ENCODE measurements around the gene GATAD2A.

- TF ChIP-seq, protein P1, sequence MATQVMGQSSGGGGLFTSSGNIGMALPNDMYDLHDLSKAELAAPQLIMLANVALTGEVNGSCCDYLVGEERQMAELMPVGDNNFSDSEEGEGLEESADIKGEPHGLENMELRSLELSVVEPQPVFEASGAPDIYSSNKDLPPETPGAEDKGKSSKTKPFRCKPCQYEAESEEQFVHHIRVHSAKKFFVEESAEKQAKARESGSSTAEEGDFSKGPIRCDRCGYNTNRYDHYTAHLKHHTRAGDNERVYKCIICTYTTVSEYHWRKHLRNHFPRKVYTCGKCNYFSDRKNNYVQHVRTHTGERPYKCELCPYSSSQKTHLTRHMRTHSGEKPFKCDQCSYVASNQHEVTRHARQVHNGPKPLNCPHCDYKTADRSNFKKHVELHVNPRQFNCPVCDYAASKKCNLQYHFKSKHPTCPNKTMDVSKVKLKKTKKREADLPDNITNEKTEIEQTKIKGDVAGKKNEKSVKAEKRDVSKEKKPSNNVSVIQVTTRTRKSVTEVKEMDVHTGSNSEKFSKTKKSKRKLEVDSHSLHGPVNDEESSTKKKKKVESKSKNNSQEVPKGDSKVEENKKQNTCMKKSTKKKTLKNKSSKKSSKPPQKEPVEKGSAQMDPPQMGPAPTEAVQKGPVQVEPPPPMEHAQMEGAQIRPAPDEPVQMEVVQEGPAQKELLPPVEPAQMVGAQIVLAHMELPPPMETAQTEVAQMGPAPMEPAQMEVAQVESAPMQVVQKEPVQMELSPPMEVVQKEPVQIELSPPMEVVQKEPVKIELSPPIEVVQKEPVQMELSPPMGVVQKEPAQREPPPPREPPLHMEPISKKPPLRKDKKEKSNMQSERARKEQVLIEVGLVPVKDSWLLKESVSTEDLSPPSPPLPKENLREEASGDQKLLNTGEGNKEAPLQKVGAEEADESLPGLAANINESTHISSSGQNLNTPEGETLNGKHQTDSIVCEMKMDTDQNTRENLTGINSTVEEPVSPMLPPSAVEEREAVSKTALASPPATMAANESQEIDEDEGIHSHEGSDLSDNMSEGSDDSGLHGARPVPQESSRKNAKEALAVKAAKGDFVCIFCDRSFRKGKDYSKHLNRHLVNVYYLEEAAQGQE (IDR thresholded peaks at IDR 0.05; ENCODE audit: insufficient read depth in 1 of 2, low read depth in 2 of 2, low read length in 2 of 2): no peak
- no peak for TF ChIP-seq TAF1 (IDR thresholded peaks at IDR 0.05; ENCODE audit: borderline replicate concordance, insufficient read depth, low read length)
- no peak for TF ChIP-seq POLR2AphosphoS5 (IDR thresholded peaks at IDR 0.05; ENCODE audit: low read depth, low read length)
Observed at GRCh38 chr19:19403373-19403901, 2.0 kb upstream of the GATAD2A start.
